K562 (cell line): Measurements from ENCODE around the gene SLC35E3. TPM values are rescaled to one million over a fixed set of nuclear protein-coding genes. Genes with fewer than 3 reads are reported as not detected.
A peak's percentile ranks its signal among the peaks of the same experiment; 100 is the strongest.

ENCODE experiments used
- CBFB ChIP-seq: sonication (generic); formaldehyde crosslinking; IDR thresholded peaks from 2 replicates; pipeline ENCODE4 v1.4.0; 2020; ENCODE audit warnings: mild to moderate bottlenecking, missing genetic modification reagents
- EP400 ChIP-seq: fragments of 450-650 bp; IDR thresholded peaks from 2 replicates; pipeline ENCODE4 v1.6.1; 2017; ENCODE audit warnings: antibody characterized with exemption, mild to moderate bottlenecking, moderate library complexity
- HMBOX1 ChIP-seq: sonication (generic); IDR thresholded peaks from 2 replicates; pipeline ENCODE4 v1.6.1; 2016
- HMGN3 ChIP-seq: IDR thresholded peaks from 2 replicates; pipeline ENCODE4 v1.6.1; 2011; ENCODE audit warnings: borderline replicate concordance, low read depth, mild to moderate bottlenecking, mixed read lengths, low read length; ENCODE audit not compliant: insufficient read length; ENCODE audit errors: extremely low read depth
- MAX ChIP-seq: sonication (generic); formaldehyde crosslinking; IDR thresholded peaks from 2 replicates; pipeline ENCODE4 v1.9.0; 2022; ENCODE audit warnings: mild to moderate bottlenecking, missing genetic modification reagents
- MEF2D ChIP-seq: conservative IDR thresholded peaks from 2 replicates; pipeline ENCODE4 v1.6.1; 2016; ENCODE audit warnings: low read depth, missing genetic modification characterization, missing compliant biosample characterization
- MIER1 ChIP-seq: fragments of 450-650 bp; IDR thresholded peaks from 2 replicates; pipeline ENCODE4 v1.6.1; 2016; ENCODE audit warnings: antibody characterized with exemption, mild to moderate bottlenecking, low read depth
- MXD1 ChIP-seq: fragments of 250-450 bp; sonication (Bioruptor Pico); IDR thresholded peaks from 2 replicates; pipeline ENCODE4 v1.8.0; 2021; ENCODE audit warnings: borderline replicate concordance, mild to moderate bottlenecking, moderate library complexity; ENCODE audit not compliant: poor library complexity, severe bottlenecking
- PATZ1 ChIP-seq: fragments of 250-450 bp; sonication (Bioruptor Pico); IDR thresholded peaks from 2 replicates; pipeline ENCODE4 v1.5.0; 2020; ENCODE audit warnings: mild to moderate bottlenecking, borderline replicate concordance
- TAF1 ChIP-seq: IDR thresholded peaks from 2 replicates; pipeline ENCODE4 v1.6.1; 2011; ENCODE audit warnings: mild to moderate bottlenecking, low read length, moderate library complexity; ENCODE audit not compliant: insufficient read depth, control insufficient read depth, severe bottlenecking; ENCODE audit errors: extremely low read depth
- TRIM25 ChIP-seq: fragments of 450-650 bp; IDR thresholded peaks from 2 replicates; pipeline ENCODE4 v1.7.0; 2016; ENCODE audit warnings: borderline replicate concordance
- TSHZ1 ChIP-seq: fragments of 250-450 bp; sonication (Bioruptor Pico); IDR thresholded peaks from 2 replicates; pipeline ENCODE4 v1.4.0; 2020; ENCODE audit warnings: mild to moderate bottlenecking, moderate library complexity
- USF2 ChIP-seq: sonication (generic); formaldehyde crosslinking; IDR thresholded peaks from 2 replicates; pipeline ENCODE4 v1.5.0; 2020; ENCODE audit warnings: missing genetic modification reagents
- ZNF24 ChIP-seq: fragments of 450-650 bp; IDR thresholded peaks from 2 replicates; pipeline ENCODE4 v1.6.1; 2016
- ZNF408 ChIP-seq: fragments of 250-450 bp; sonication (Bioruptor Pico); IDR thresholded peaks from 2 replicates; pipeline ENCODE4 v1.4.0; 2020; ENCODE audit warnings: low read depth, mild to moderate bottlenecking, moderate library complexity
- ZNF589 ChIP-seq: fragments of 200-800 bp; sonication (Bioruptor generic); IDR thresholded peaks from 2 replicates; pipeline ENCODE4 v1.6.1; 2016; ENCODE audit warnings: low read depth, missing genetic modification characterization, missing compliant biosample characterization
- polyA plus RNA-seq, 8 experiments: library from polyadenylated mRNA; depleted of rRNA in 4 of 8; stranded (reverse) in 5 of 8; unstranded in 3 of 8; fragments of >200 nt; fragmentation: Nextera tagmentation in 2 of 8; fragmentation: Illumina TruSeq in 1 of 8; extraction: Ambion mirVana in 2 of 8; extraction: Trizol in 1 of 8; gene quantifications; 2 replicates each; pipeline versions ENCODE4 v1.2.1 to v1.2.3, GENCODE V29; 2011 to 2014; ENCODE audit warnings: inconsistent platforms in 1 of 8, missing spikeins in 1 of 8
- total RNA-seq, 7 experiments: library from RNA; depleted of rRNA in 6 of 7; stranded (reverse); fragments of >200 nt in 6 of 7; fragmentation: Illumina TruSeq in 2 of 7; extraction: Trizol in 2 of 7; gene quantifications; 2 replicates each; pipeline versions ENCODE4 v1.2.1 to v1.2.3, GENCODE V29; 2011 to 2021; ENCODE audit warnings: low replicate concordance in 1 of 7

SLC35E3 gene
- total and polyA plus RNA-seq, 9 of the 15 experiments (the other 6 are each of a cell fraction or from before 2014, with no cell fraction given) = 1.2 to 5.9 (median 3.8) TPM

GRCh38 chr12:68745904-68746571 lies at the start of gene SLC35E3 (continued):
- TF ChIP-seq HMGN3 (peak; percentile 97), MIER1 (no peak), EP400 (peak; percentile 77), CBFB (CRISPR knock-in tag) (no peak), MAX (peak; percentile 95), USF2 (CRISPR knock-in tag) (peak; percentile 98), MXD1 (CRISPR knock-in tag) (peak; percentile 62), TRIM25 (no peak), MEF2D (tag) (no peak), TAF1 (peak; percentile 75), ZNF589 (CRISPR knock-in tag) (peak; percentile 68; the same call in 1 of the 2 replicates), PATZ1 (CRISPR knock-in tag) (no peak), HMBOX1 (no peak), TSHZ1 (CRISPR knock-in tag) (no peak), ZNF408 (no peak), ZNF24 (peak; percentile 9; the same call in 1 of the 2 replicates)
